HEK293 (cell line): ENCODE results near the gene SDC3.

Experiments used
- BCL11B ChIP-seq: fragments of 450-650 bp; formaldehyde crosslinking; IDR thresholded peaks from 2 replicates; pipeline ENCODE4 v1.5.1; 2016; ENCODE audit warnings: low read depth, missing biosample characterization, missing genetic modification characterization
- ELK4 ChIP-seq: IDR thresholded peaks from 2 replicates; pipeline ENCODE4 v1.6.1; 2011; ENCODE audit warnings: mild to moderate bottlenecking, low read depth, low read length, borderline replicate concordance
- FEZF1 ChIP-seq: fragments of 450-650 bp; formaldehyde crosslinking; IDR thresholded peaks from 2 replicates; pipeline ENCODE4 v1.5.1; 2016; ENCODE audit warnings: missing biosample characterization, missing genetic modification characterization
- GFI1B ChIP-seq: fragments of 450-650 bp; formaldehyde crosslinking; IDR thresholded peaks from 2 replicates; pipeline ENCODE4 v1.5.1; 2016; ENCODE audit warnings: missing biosample characterization, missing genetic modification characterization
- GLI2 ChIP-seq: fragments of 450-650 bp; formaldehyde crosslinking; IDR thresholded peaks from 2 replicates; pipeline ENCODE4; 2017; ENCODE audit warnings: missing biosample characterization, missing genetic modification characterization, low read depth, borderline replicate concordance
- GLI4 ChIP-seq: fragments of 450-650 bp; formaldehyde crosslinking; IDR thresholded peaks from 2 replicates; pipeline ENCODE4 v1.5.1; 2016; ENCODE audit warnings: missing biosample characterization, missing genetic modification characterization
- OSR2 ChIP-seq: fragments of 450-650 bp; formaldehyde crosslinking; IDR thresholded peaks from 2 replicates; pipeline ENCODE4 v1.5.1; 2016; ENCODE audit warnings: missing biosample characterization, missing genetic modification characterization
- PRDM1 ChIP-seq: fragments of 450-650 bp; formaldehyde crosslinking; IDR thresholded peaks from 2 replicates; pipeline ENCODE4; 2016; ENCODE audit warnings: missing biosample characterization, missing genetic modification characterization
- REST ChIP-seq: fragments of 450-650 bp; formaldehyde crosslinking; IDR thresholded peaks from 2 replicates; pipeline ENCODE4 v1.5.1; 2016; ENCODE audit warnings: missing biosample characterization, missing genetic modification characterization
- WT1 ChIP-seq: fragments of 450-650 bp; formaldehyde crosslinking; IDR thresholded peaks from 2 replicates; pipeline ENCODE4 v1.5.1; 2016; ENCODE audit warnings: missing biosample characterization, missing genetic modification characterization
- YY1 ChIP-seq: fragments of 450-650 bp; formaldehyde crosslinking; IDR thresholded peaks from 2 replicates; pipeline ENCODE4 v1.5.1; 2018; ENCODE audit warnings: missing biosample characterization, missing genetic modification characterization
- ZBTB21 ChIP-seq: fragments of 450-650 bp; formaldehyde crosslinking; IDR thresholded peaks from 2 replicates; pipeline ENCODE4 v1.5.1; 2017; ENCODE audit warnings: missing biosample characterization, missing genetic modification characterization
- ZNF10 ChIP-seq: fragments of 450-650 bp; formaldehyde crosslinking; IDR thresholded peaks from 2 replicates; pipeline ENCODE4 v1.5.1; 2017; ENCODE audit warnings: missing biosample characterization, missing genetic modification characterization
- ZNF138 ChIP-seq: fragments of 450-650 bp; formaldehyde crosslinking; IDR thresholded peaks from 2 replicates; pipeline ENCODE4 v1.5.1; 2016; ENCODE audit warnings: missing biosample characterization, missing genetic modification characterization, borderline replicate concordance
- ZNF157 ChIP-seq: fragments of 450-650 bp; formaldehyde crosslinking; IDR thresholded peaks from 2 replicates; pipeline ENCODE4 v1.5.1; 2016; ENCODE audit warnings: missing biosample characterization, missing genetic modification characterization
- ZNF19 ChIP-seq: fragments of 450-650 bp; formaldehyde crosslinking; IDR thresholded peaks from 2 replicates; pipeline ENCODE4; 2016; ENCODE audit warnings: missing biosample characterization, missing genetic modification characterization, low read depth
- ZNF23 ChIP-seq: fragments of 450-650 bp; formaldehyde crosslinking; IDR thresholded peaks from 2 replicates; pipeline ENCODE4 v1.5.1; 2016; ENCODE audit warnings: missing biosample characterization, missing genetic modification characterization, borderline replicate concordance
- ZNF24 ChIP-seq: fragments of 450-650 bp; formaldehyde crosslinking; IDR thresholded peaks from 2 replicates; pipeline ENCODE4 v1.5.1; 2016; ENCODE audit warnings: missing biosample characterization, missing genetic modification characterization
- ZNF248 ChIP-seq: fragments of 450-650 bp; formaldehyde crosslinking; IDR thresholded peaks from 2 replicates; pipeline ENCODE4 v1.5.1; 2017; ENCODE audit warnings: missing biosample characterization, missing genetic modification characterization
- ZNF280D ChIP-seq: fragments of 450-650 bp; formaldehyde crosslinking; IDR thresholded peaks from 2 replicates; pipeline ENCODE4 v1.5.1; 2016; ENCODE audit warnings: missing biosample characterization, missing genetic modification characterization
- ZNF354C ChIP-seq: fragments of 450-650 bp; formaldehyde crosslinking; IDR thresholded peaks from 2 replicates; pipeline ENCODE4 v1.5.1; 2016; ENCODE audit warnings: missing biosample characterization, missing genetic modification characterization, low read depth, borderline replicate concordance
- ZNF416 ChIP-seq: fragments of 450-650 bp; formaldehyde crosslinking; IDR thresholded peaks from 2 replicates; pipeline ENCODE4 v1.5.1; 2016; ENCODE audit warnings: missing biosample characterization, missing genetic modification characterization
- ZNF48 ChIP-seq: fragments of 450-650 bp; formaldehyde crosslinking; IDR thresholded peaks from 2 replicates; pipeline ENCODE4 v1.5.1; 2016; ENCODE audit warnings: missing biosample characterization, missing genetic modification characterization
- ZNF501 ChIP-seq: fragments of 450-650 bp; formaldehyde crosslinking; IDR thresholded peaks from 2 replicates; pipeline ENCODE4 v1.5.1; 2016; ENCODE audit warnings: missing biosample characterization, missing genetic modification characterization
- ZNF521 ChIP-seq: fragments of 450-650 bp; formaldehyde crosslinking; IDR thresholded peaks from 2 replicates; pipeline ENCODE4 v1.5.1; 2017; ENCODE audit warnings: missing biosample characterization, mild to moderate bottlenecking, missing genetic modification characterization
- ZNF530 ChIP-seq: fragments of 450-650 bp; formaldehyde crosslinking; IDR thresholded peaks from 2 replicates; pipeline ENCODE4 v1.5.1; 2016; ENCODE audit warnings: low read depth, missing biosample characterization, missing genetic modification characterization
- ZNF580 ChIP-seq: fragments of 450-650 bp; formaldehyde crosslinking; IDR thresholded peaks from 2 replicates; pipeline ENCODE4 v1.5.1; 2016; ENCODE audit warnings: missing biosample characterization, missing genetic modification characterization
- ZNF596 ChIP-seq: fragments of 450-650 bp; IDR thresholded peaks from 2 replicates; pipeline ENCODE4 v1.5.0; 2018; ENCODE audit warnings: missing biosample characterization, mild to moderate bottlenecking, missing genetic modification characterization, moderate library complexity
- ZNF660 ChIP-seq: fragments of 450-650 bp; IDR thresholded peaks from 2 replicates; pipeline ENCODE4 v1.5.1; 2018; ENCODE audit warnings: missing biosample characterization, mild to moderate bottlenecking, missing genetic modification characterization
- ZNF670 ChIP-seq: fragments of 450-650 bp; formaldehyde crosslinking; IDR thresholded peaks from 2 replicates; pipeline ENCODE4 v1.5.1; 2016; ENCODE audit warnings: missing biosample characterization, missing genetic modification characterization, low read depth
- ZNF76 ChIP-seq: fragments of 450-650 bp; formaldehyde crosslinking; IDR thresholded peaks from 2 replicates; pipeline ENCODE4; 2016; ENCODE audit warnings: low read depth, missing biosample characterization, missing genetic modification characterization, borderline replicate concordance
- ZSCAN23 ChIP-seq: fragments of 450-650 bp; formaldehyde crosslinking; IDR thresholded peaks from 2 replicates; pipeline ENCODE4 v1.5.1; 2016; ENCODE audit warnings: missing biosample characterization, missing genetic modification characterization
- ZSCAN30 ChIP-seq: fragments of 450-650 bp; IDR thresholded peaks from 2 replicates; pipeline ENCODE4 v1.5.1; 2018; ENCODE audit warnings: missing biosample characterization, mild to moderate bottlenecking, missing genetic modification characterization, moderate library complexity

Gene SDC3

GRCh38 chr1:30842697-30843354, 65.7 kb downstream of the SDC3 start (continued):
- no peak for TF ChIP-seq ZNF660
- no peak for TF ChIP-seq ZNF248 (tag by site-specific recombination)
- no peak for TF ChIP-seq FEZF1 (tag by site-specific recombination)
- TF ChIP-seq ZNF670 (tag by site-specific recombination): no peak
- TF ChIP-seq ZNF19: no peak
- no peak for TF ChIP-seq REST (tag by site-specific recombination)
- TF ChIP-seq GLI2: no peak
- TF ChIP-seq ZNF23: no peak
- TF ChIP-seq ZNF24 (tag by site-specific recombination): peak; percentile 71; the same call in 1 of the 2 replicates
- no peak for TF ChIP-seq BCL11B
- no peak for TF ChIP-seq ELK4
- TF ChIP-seq ZNF521 (tag by site-specific recombination): no peak
- peak; percentile 45 for TF ChIP-seq WT1 (tag by site-specific recombination)
- no peak for TF ChIP-seq GFI1B (tag by site-specific recombination)
- TF ChIP-seq ZSCAN30 (tag by site-specific recombination): no peak
- no peak for TF ChIP-seq PRDM1 (tag by site-specific recombination)
- no peak for TF ChIP-seq ZNF138
- TF ChIP-seq ZNF580: peak; percentile 77; the same call in 1 of the 2 replicates
- TF ChIP-seq YY1 (tag by site-specific recombination): no peak
- TF ChIP-seq ZBTB21 (tag by site-specific recombination): 0 out of 2 replicates have a peak, but pooled peaks have one; percentile 13
- no peak for TF ChIP-seq ZSCAN23 (tag by site-specific recombination)
- TF ChIP-seq ZNF501: no peak
- TF ChIP-seq OSR2: peak; percentile 88
- no peak for TF ChIP-seq ZNF530
- no peak for TF ChIP-seq ZNF10 (tag by site-specific recombination)
- no peak for TF ChIP-seq ZNF76 (tag by site-specific recombination)
- TF ChIP-seq ZNF157 (tag by site-specific recombination): no peak
- no peak for TF ChIP-seq ZNF416 (tag by site-specific recombination)
- no peak for TF ChIP-seq ZNF354C (tag by site-specific recombination)
- TF ChIP-seq GLI4 (tag by site-specific recombination): no peak
- peak; percentile 58; the same call in 1 of the 2 replicates for TF ChIP-seq ZNF280D
- no peak for TF ChIP-seq ZNF48
- no peak for TF ChIP-seq ZNF596
